Measurements from ENCODE around the gene ZDHHC13.

Gene ZDHHC13

DNA sequence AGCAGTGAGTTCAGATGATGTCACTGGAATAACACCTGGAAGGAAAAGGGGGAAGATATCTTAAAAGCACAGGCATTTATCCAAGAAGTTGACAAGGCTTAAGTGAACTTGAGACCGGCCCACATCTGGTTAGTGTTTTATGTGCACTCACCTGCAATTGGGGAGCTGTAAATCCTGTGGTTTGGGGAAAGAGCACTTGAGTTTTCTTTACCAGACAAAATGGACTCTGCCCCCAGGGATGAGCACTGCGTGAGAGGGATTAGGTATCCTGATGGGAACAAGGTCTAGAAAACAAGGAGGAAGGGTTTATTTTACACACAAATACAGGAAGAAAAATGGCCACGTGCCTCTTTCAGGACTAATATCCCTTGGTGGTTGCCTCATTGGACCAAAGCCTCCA, 108.6 kb downstream of the ZDHHC13 start:
- H4K20me1 ChIP-seq (ENCODE audit: insufficient read depth): no peaks in the 10 kb centered on the region
- H3K27me3 ChIP-seq (ENCODE audit: insufficient read depth, low read depth): no peaks in the 10 kb centered on the region
- TF ChIP-seq, protein P1, sequence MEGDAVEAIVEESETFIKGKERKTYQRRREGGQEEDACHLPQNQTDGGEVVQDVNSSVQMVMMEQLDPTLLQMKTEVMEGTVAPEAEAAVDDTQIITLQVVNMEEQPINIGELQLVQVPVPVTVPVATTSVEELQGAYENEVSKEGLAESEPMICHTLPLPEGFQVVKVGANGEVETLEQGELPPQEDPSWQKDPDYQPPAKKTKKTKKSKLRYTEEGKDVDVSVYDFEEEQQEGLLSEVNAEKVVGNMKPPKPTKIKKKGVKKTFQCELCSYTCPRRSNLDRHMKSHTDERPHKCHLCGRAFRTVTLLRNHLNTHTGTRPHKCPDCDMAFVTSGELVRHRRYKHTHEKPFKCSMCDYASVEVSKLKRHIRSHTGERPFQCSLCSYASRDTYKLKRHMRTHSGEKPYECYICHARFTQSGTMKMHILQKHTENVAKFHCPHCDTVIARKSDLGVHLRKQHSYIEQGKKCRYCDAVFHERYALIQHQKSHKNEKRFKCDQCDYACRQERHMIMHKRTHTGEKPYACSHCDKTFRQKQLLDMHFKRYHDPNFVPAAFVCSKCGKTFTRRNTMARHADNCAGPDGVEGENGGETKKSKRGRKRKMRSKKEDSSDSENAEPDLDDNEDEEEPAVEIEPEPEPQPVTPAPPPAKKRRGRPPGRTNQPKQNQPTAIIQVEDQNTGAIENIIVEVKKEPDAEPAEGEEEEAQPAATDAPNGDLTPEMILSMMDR (conservative IDR thresholded peaks at IDR 0.05; ENCODE audit: low read depth, low read length): no peak
- no peak overlapping the region for H3K4me2 ChIP-seq
- no peak overlapping the region for H3K27ac ChIP-seq
- H3K79me2 ChIP-seq (ENCODE audit: insufficient read depth, low read depth): no peaks in the 10 kb centered on the region
- H3K36me3 ChIP-seq (ENCODE audit: insufficient read depth): no peaks in the 10 kb centered on the region
- no peak overlapping the region for H2AFZ ChIP-seq (ENCODE audit: low read depth)
- H3K9ac ChIP-seq: no peak overlapping the region
- H3K4me3 ChIP-seq (IDR thresholded peaks at IDR 0.05; ENCODE audit: insufficient read depth, low read depth, low read length): no peak overlapping the region
- H3K4me1 ChIP-seq (ENCODE audit: low read depth, poor library complexity, severe bottlenecking): no peaks in the 10 kb centered on the region
